ENCODE data around the gene HOXB2.
A peak's percentile ranks its signal among the peaks of the same experiment; 100 is the strongest.

Gene HOXB2

DNA sequence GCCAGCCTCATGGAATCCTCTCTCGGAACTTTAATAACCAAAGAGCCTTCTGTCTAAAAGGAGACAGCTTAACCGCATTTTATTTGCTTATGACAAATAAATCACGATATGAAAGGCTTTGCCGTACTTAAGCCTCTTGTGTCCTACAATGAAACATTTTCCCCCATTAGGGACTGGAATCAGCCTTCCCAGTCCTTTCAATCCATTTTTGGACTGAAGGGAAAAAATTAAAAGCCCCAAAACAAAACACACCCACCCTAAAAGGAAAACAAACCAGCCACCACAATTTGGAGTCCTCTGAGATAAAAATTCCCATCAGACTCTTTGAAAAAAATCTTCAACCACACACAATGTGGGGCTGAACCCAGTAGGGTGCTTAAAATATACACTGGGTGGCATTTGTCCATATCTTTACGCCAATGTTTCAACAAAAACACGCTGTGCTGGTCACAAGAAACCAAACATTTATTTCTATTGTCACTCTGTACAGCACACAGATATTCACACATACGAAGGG, 30.2 kb upstream of the HOXB2 start:
- no peak for TF ChIP-seq TAF1 (IDR thresholded peaks at IDR 0.05; ENCODE audit: low read depth, low read length)
- TF ChIP-seq POLR2AphosphoS5 (IDR thresholded peaks at IDR 0.05; ENCODE audit: low read depth, low read length) = no peak
- TF ChIP-seq PAX5 (IDR thresholded peaks at IDR 0.05; ENCODE audit: insufficient read depth, low read length, severe bottlenecking) = no peak
- TF ChIP-seq POU2F2 (IDR thresholded peaks at IDR 0.05; ENCODE audit: low read depth, low read length) = no peak
- no peak for TF ChIP-seq SPI1 (IDR thresholded peaks at IDR 0.05; ENCODE audit: low read depth, low read length)
- TF ChIP-seq POLR2A (IDR thresholded peaks at IDR 0.05; ENCODE audit: low read depth, low read length) = no peak
- DNase-seq (ENCODE audit: insufficient read length, low spot score) = no peak
- no peak for FAIRE-seq

DNA sequence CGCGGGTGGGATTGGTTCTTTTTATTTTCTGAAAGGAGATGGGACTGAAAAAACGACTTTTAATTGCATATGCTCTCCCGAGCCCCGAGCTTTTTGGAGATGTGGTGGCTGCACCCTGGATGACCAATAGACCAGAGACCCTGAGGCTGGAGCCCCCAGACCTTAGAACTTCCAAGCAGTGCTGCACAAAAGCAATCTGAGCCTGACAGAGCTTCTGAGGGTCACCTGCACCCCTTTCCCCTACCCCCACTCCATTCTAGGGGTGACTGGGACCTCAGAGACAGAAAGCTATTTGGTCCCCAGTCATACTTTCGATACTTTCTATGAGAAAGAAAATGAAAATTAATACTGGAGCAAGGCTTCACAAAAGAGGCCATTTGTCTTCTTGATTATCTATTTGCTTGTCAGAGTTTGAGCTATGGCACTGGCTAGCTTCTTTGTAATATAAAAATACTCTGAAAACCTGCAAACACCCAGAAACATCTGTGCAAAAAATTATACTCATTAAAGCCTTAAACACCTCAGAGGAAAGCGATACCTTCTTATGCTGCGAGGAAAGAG, 29.7 kb upstream of the HOXB2 start:
- DNase-seq (ENCODE audit: insufficient read length, low spot score) = no peak
- TF ChIP-seq PAX5 (IDR thresholded peaks at IDR 0.05; ENCODE audit: insufficient read depth, low read length, severe bottlenecking) (no peak), POLR2AphosphoS5 (IDR thresholded peaks at IDR 0.05; ENCODE audit: low read depth, low read length) (no peak), POU2F2 (IDR thresholded peaks at IDR 0.05; ENCODE audit: low read depth, low read length) (no peak), SPI1 (IDR thresholded peaks at IDR 0.05; ENCODE audit: low read depth, low read length) (no peak), TAF1 (IDR thresholded peaks at IDR 0.05; ENCODE audit: low read depth, low read length) (no peak), POLR2A (IDR thresholded peaks at IDR 0.05; ENCODE audit: low read depth, low read length) (no peak)
- FAIRE-seq = no peak

DNA sequence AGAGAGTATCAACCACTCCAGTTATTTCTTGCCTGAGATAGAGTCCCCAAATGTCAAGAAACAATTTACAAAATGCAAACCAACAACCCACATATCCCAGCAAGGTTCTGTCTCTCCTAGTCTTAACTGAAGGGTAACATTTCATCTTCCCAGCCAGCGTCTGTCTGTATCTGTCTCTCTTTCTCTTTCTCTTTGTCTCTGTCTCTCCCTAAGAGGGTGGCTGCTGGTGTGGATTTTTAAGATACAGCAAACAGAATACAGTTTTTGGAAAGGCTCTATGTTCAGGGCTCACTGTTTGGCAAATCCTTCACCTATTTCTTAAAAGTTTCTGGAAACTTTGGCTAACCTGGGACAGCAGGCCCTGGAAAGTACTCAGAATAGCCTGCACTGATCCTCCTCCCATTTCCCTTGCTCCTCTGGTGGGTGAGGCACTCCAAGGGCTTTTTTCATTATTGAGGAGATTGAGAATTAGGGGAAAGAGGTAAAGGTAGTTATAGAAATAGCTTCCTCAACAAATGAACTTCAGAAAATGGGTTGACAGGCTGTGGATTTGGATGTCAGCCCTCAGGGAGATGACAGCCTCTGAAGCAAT, 27.0 kb upstream of the HOXB2 start:
- no peak for TF ChIP-seq POLR2A (IDR thresholded peaks at IDR 0.05; ENCODE audit: low read depth, low read length)
- TF ChIP-seq POU2F2 (IDR thresholded peaks at IDR 0.05; ENCODE audit: low read depth, low read length) = no peak
- no peak for TF ChIP-seq SPI1 (IDR thresholded peaks at IDR 0.05; ENCODE audit: low read depth, low read length)
- no peak for FAIRE-seq
- DNase-seq (ENCODE audit: insufficient read length, low spot score) = no peak

DNA sequence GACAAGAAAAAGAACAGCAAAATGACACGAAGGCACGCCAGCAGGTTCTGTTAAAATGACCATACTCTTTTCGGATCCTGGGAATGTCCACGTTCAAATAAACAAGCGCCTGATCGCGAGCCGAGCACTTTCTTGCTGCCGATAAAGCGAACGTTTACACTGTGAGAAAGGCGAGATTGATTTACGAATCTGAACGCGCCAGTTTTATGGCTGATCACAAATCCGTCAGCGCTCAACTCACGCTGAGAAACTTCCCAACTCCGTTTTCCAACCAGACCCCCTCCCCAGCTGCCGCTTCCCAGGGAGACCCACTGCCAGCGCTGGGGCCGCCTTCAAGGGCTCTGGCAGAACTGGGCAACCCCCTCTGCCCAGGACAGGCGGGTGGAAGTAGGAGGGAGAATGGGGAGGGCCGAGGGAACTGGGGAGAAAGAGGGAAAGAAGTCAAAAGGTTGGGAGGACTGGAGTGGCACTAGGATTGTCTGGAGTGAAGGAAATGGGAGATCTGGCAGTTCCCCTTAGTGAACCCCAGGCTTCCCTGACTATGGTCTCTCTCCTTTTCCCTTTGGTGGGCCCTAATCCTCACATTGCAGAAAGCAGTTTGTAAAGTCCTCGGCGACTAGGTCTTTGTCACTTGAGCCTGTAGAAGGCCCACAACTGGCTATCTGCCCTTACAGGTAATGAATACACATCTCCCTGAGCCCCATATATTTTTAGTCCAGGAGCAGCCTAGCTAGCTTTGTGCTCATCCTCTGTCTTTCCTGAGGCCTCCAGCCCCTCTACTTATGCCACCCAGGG, 26.3 kb upstream of the HOXB2 start:
- FAIRE-seq (no peak), DNase-seq (ENCODE audit: insufficient read length, low spot score) (no peak)
- TF ChIP-seq POU2F2 (IDR thresholded peaks at IDR 0.05; ENCODE audit: low read depth, low read length) (no peak), POLR2AphosphoS5 (IDR thresholded peaks at IDR 0.05; ENCODE audit: low read depth, low read length) (no peak), POLR2A (IDR thresholded peaks at IDR 0.05; ENCODE audit: low read depth, low read length) (no peak), TAF1 (IDR thresholded peaks at IDR 0.05; ENCODE audit: low read depth, low read length) (no peak), PAX5 (IDR thresholded peaks at IDR 0.05; ENCODE audit: insufficient read depth, low read length, severe bottlenecking) (no peak), SPI1 (IDR thresholded peaks at IDR 0.05; ENCODE audit: low read depth, low read length) (no peak)

DNA sequence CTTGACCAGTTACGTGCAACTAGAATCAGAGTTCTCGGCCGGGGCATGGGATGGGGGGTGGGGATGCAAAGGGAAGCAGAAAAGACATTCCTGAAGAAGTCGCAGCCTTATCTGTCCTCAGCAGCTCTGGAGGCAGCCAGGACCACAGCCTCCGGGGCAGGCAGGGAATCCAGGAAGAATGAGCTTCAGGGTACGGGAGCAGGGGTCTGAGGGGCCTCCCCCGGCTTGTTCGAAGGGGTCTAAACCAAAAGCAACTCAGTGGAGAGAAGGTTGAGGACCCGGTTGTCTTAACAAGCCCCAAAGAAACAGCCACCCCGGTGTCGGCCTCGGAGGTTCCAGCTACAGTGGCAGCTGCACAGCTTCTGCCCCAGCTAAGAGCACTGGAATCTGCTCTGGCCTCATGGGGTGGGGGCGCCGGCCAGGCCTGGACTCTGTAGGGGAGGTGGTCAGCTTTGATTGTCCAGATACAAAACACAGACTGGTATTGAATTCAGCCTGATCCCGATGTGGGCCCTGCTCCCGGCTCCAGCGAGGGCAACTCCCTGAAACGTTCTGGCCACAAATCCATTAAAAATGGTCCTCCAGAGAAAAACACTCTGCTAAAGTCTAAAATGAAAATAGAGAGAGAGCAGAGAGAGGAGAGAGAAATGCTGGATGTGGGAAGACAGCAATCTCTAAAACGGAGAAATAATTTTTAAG, 25.6 kb upstream of the HOXB2 start:
- DNase-seq (ENCODE audit: insufficient read length, low spot score) (no peak), FAIRE-seq (no peak)
- TF ChIP-seq SPI1 (IDR thresholded peaks at IDR 0.05; ENCODE audit: low read depth, low read length) (no peak), POLR2AphosphoS5 (IDR thresholded peaks at IDR 0.05; ENCODE audit: low read depth, low read length) (no peak)

DNA sequence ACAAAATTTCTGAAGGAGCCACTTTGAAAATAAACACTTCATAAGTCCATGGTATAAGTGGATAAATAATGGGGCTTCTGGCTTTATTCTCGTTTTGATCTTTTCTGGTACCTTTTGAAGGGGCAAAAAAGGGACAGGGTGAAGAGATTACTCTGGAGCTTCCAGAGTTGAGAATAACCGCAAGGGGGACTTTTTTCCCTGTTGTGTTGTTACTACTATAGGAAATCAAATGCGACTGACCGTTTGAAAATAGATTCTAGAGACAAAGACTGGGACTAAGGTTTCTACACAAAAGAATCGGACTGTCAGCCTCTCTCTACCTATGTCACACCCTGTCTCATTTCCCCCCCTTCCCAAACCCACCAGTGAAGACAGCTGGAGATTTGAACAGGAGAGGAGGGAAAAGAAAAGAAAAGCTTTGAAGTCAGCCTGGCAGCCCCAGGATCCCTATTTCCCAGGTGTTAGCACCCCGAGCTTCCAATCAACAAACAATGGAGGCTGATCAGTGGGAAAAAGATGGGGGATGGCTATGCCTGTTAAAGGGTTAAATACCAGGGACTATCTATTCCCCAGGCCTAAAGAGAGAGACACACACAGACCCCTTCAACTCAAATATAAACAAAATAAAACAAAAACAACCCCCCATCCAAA, 24.9 kb upstream of the HOXB2 start:
- DNase-seq (ENCODE audit: insufficient read length, low spot score) (no peak), FAIRE-seq (no peak)
- TF ChIP-seq TAF1 (IDR thresholded peaks at IDR 0.05; ENCODE audit: low read depth, low read length) (no peak), POU2F2 (IDR thresholded peaks at IDR 0.05; ENCODE audit: low read depth, low read length) (no peak), POLR2A (IDR thresholded peaks at IDR 0.05; ENCODE audit: low read depth, low read length) (no peak), SPI1 (IDR thresholded peaks at IDR 0.05; ENCODE audit: low read depth, low read length) (no peak), PAX5 (IDR thresholded peaks at IDR 0.05; ENCODE audit: insufficient read depth, low read length, severe bottlenecking) (no peak), POLR2AphosphoS5 (IDR thresholded peaks at IDR 0.05; ENCODE audit: low read depth, low read length) (no peak)

DNA sequence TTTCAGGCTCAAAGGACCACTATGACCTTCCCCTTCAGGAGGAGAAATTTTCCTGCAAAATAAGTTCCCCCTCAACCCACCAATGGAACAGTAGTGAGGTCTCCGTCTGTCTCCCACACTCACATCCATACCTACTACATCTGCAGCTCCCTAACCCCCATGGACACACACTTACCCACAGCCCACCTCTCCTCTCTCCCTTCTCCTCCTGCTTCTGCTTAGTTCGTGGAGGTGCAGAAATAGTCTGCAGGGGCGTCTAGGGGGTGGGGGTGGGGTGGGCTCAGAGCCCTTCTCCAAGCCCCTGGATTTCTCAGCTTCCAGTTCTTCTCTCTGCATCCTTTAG, 24.3 kb upstream of the HOXB2 start:
- no peak for DNase-seq (ENCODE audit: insufficient read length, low spot score)
- TF ChIP-seq POLR2AphosphoS5 (IDR thresholded peaks at IDR 0.05; ENCODE audit: low read depth, low read length) (no peak), SPI1 (IDR thresholded peaks at IDR 0.05; ENCODE audit: low read depth, low read length) (no peak), TAF1 (IDR thresholded peaks at IDR 0.05; ENCODE audit: low read depth, low read length) (no peak), POLR2A (IDR thresholded peaks at IDR 0.05; ENCODE audit: low read depth, low read length) (no peak), POU2F2 (IDR thresholded peaks at IDR 0.05; ENCODE audit: low read depth, low read length) (no peak), PAX5 (IDR thresholded peaks at IDR 0.05; ENCODE audit: insufficient read depth, low read length, severe bottlenecking) (no peak)
- FAIRE-seq = peak; percentile 5

DNA sequence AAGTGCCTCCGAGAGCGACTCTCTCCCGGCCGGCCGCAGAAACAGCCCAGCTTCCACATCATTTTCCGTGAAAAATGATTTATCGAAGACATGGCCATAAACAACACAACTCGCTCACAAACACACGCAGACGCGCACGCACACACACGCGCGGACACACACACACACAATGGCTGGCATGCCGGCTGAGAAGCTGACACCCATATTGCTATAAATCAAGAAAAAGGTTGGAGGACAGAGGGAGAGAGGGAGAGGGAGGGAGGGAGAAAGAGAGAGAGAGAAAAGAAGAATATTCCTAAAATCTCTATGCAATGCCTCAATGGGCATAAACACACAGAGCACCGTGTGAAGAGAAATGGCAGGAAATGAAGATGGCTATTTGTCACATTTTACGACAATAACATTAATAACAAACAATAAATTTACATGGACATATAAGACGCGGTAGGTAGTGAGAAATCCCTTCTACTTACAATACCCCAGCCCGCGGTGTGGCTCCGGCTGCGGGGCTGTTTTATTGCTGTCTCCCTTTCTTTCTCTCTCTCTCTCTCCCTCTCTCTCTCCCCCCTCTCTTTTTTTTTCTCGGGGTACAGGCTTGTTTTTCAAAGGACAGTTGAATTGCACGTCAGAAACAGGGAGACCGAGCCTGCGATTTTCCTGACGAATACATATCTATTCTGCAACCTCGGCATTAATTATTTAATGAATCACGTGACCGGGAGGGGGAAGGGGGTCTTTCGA, 23.8 kb upstream of the HOXB2 start:
- no peak for FAIRE-seq
- TF ChIP-seq SPI1 (IDR thresholded peaks at IDR 0.05; ENCODE audit: low read depth, low read length) = no peak
- TF ChIP-seq POLR2A (IDR thresholded peaks at IDR 0.05; ENCODE audit: low read depth, low read length) = no peak
- no peak for TF ChIP-seq PAX5 (IDR thresholded peaks at IDR 0.05; ENCODE audit: insufficient read depth, low read length, severe bottlenecking)
- no peak for TF ChIP-seq POLR2AphosphoS5 (IDR thresholded peaks at IDR 0.05; ENCODE audit: low read depth, low read length)
- no peak for TF ChIP-seq POU2F2 (IDR thresholded peaks at IDR 0.05; ENCODE audit: low read depth, low read length)
- no peak for TF ChIP-seq TAF1 (IDR thresholded peaks at IDR 0.05; ENCODE audit: low read depth, low read length)
- DNase-seq (ENCODE audit: insufficient read length, low spot score) = no peak
